Lung (tissue), 12 donors: ENCODE results near the gene HS3ST4. TPM values are rescaled to one million over a fixed set of nuclear protein-coding genes. Genes with fewer than 3 reads are reported as not detected.

Experiments used
- ATAC-seq: fragments of 200-7000 bp; cut with Tn5 transposase; one replicate; pipeline ENCODE4 v1.9.1; 2020; ENCODE audit warnings: moderate number of reproducible peaks; ENCODE audit not compliant: insufficient read depth, low FRiP score
- DNase-seq, 3 donors: peaks; one replicate each; pipeline ENCODE4 v3.0.0-alpha.2; 2013 to 2017
- H3K27ac ChIP-seq, 2 donors: one replicate each; pipeline ENCODE4 v1.5.1; 2013; ENCODE audit warnings: mild to moderate bottlenecking in 2 of 2, moderate library complexity in 2 of 2, control low read depth in 1 of 2, inconsistent platforms in 1 of 2, low read depth in 1 of 2, low read length in 1 of 2
- H3K27me3 ChIP-seq, 3 donors: one replicate each; pipeline ENCODE4 v1.5.1; 2013; ENCODE audit warnings: low read length in 2 of 3; ENCODE audit not compliant: control insufficient read depth in 3 of 3, insufficient read depth in 3 of 3
- H3K36me3 ChIP-seq, 4 donors: one replicate each; pipeline ENCODE4 v1.5.1; 2013; ENCODE audit warnings: low read length in 4 of 4, mild to moderate bottlenecking in 1 of 4, moderate library complexity in 1 of 4; ENCODE audit not compliant: control insufficient read depth in 4 of 4, insufficient read depth in 4 of 4
- H3K4me1 ChIP-seq, 5 donors: one replicate each; pipeline ENCODE4 v1.5.1; 2013; ENCODE audit warnings: low read length in 5 of 5, mild to moderate bottlenecking in 2 of 5, moderate library complexity in 1 of 5; ENCODE audit not compliant: control insufficient read depth in 5 of 5, insufficient read depth in 5 of 5
- H3K4me3 ChIP-seq: one replicate; pipeline ENCODE4 v1.5.1; 2013; ENCODE audit warnings: mild to moderate bottlenecking, control low read depth, moderate library complexity
- H3K9ac ChIP-seq, 2 donors: one replicate each; pipeline ENCODE4 v1.5.1; 2013; ENCODE audit warnings: low read length in 2 of 2, control low read depth in 1 of 2; ENCODE audit not compliant: insufficient read depth in 1 of 2
- H3K9me3 ChIP-seq, 4 donors: one replicate each; pipeline ENCODE4 v1.5.1; 2013; ENCODE audit warnings: low read length in 3 of 4, mild to moderate bottlenecking in 1 of 4, moderate library complexity in 1 of 4; ENCODE audit not compliant: control insufficient read depth in 4 of 4, insufficient read depth in 3 of 4
- WGBS, 2 donors: extraction: QIAGEN DNeasy Blood & Tissue Kit; methylation state at CpG; one replicate each; pipeline ENCODE4 v1.1.7; 2013; 5-methylcytosine and 5-hydroxymethylcytosine counted together
- polyA plus RNA-seq, 2 donors: library from polyadenylated mRNA; stranded (reverse); fragments of 200-250 nt; gene quantifications; one replicate each; pipeline ENCODE4 v1.2.1, GENCODE V29; 2013
- total RNA-seq, 2 donors: library from RNA; depleted of rRNA in 1 of 2; stranded (reverse); fragments of >200 nt in 1 of 2; gene quantifications; one replicate each; pipeline ENCODE4 v1.2.1, GENCODE V29; 2014 to 2021
- TF ChIP-seq, protein P1 (sequence below): IDR thresholded peaks from 2 replicates; pipeline ENCODE4 v1.5.1; 2012; ENCODE audit warnings: mild to moderate bottlenecking; ENCODE audit errors: control extremely low read depth, extremely low read depth
- donor health status: control.
- donor health status: control.
- donor health status: Bipolar disorder and iron deficiency.
- donor health status: healthy.
- donor health status: DM: yes; HTN: yes; CAD: no.

Gene HS3ST4
- total and polyA plus RNA-seq, 4 donors = 0.06 to 0.15 TPM; not detected in 2

DNA sequence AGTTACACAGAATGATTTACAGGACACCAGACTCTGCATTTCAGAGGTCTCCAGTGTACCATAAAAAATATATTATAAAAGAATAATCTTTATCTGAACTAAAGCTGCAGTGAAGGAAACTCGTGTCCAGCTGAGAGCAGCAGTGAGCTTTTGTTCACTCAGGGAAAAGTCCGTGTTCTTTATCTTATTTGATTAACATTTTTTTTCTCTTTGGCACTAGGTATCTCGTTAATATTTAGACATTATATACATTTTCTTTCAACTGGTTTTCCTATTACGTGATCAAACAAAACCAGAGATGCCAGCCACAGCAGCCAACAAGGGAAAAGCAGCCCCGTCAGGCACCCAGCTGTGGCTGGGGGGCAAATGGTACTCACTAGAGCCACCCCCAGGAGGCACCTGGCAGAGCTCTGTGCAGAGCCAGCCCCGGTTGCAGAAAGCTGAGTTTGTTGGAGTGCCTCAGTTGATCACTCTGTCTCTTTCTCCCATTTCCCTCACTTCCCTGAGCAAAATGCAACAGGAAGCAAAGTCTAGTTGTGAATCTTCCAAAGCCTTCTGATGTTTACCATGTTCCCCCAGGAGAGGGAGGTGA is 1.1 kb upstream of the HS3ST4 start:
- H3K4me3 ChIP-seq = no peak overlapping the region
- no peak overlapping the region for H3K27ac ChIP-seq
- WGBS, 2 donors = 20 to 36% methylated on average over 6 of the region's 6 CpGs
- H3K4me1 ChIP-seq = peaks cover 0 to 10% (median 0%) of the 10 kb centered on the region in 5 donors
- TF ChIP-seq, protein P1, sequence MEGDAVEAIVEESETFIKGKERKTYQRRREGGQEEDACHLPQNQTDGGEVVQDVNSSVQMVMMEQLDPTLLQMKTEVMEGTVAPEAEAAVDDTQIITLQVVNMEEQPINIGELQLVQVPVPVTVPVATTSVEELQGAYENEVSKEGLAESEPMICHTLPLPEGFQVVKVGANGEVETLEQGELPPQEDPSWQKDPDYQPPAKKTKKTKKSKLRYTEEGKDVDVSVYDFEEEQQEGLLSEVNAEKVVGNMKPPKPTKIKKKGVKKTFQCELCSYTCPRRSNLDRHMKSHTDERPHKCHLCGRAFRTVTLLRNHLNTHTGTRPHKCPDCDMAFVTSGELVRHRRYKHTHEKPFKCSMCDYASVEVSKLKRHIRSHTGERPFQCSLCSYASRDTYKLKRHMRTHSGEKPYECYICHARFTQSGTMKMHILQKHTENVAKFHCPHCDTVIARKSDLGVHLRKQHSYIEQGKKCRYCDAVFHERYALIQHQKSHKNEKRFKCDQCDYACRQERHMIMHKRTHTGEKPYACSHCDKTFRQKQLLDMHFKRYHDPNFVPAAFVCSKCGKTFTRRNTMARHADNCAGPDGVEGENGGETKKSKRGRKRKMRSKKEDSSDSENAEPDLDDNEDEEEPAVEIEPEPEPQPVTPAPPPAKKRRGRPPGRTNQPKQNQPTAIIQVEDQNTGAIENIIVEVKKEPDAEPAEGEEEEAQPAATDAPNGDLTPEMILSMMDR = no peak
- H3K9me3 ChIP-seq = peaks cover 0 to 3% (median 0%) of the 10 kb centered on the region in 4 donors
- no peak for DNase-seq
- H3K36me3 ChIP-seq = no peaks in the 10 kb centered on the region
- ATAC-seq = no peak
- H3K27me3 ChIP-seq = peaks cover 13 to 64% (median 46%) of the 10 kb centered on the region in 3 donors
- no peak overlapping the region for H3K9ac ChIP-seq

DNA sequence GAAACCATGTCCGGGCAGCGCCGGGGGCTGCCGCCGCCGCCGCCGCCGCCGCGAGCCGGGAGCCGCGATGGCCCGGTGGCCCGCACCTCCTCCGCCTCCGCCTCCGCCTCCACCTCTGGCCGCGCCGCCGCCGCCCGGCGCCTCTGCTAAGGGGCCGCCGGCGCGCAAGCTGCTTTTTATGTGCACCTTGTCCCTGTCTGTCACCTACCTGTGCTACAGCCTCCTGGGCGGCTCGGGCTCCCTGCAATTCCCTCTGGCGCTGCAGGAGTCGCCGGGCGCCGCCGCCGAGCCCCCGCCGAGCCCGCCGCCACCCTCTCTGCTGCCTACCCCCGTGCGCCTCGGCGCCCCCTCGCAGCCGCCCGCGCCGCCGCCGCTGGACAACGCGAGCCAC is 587 bp downstream of the HS3ST4 start:
- Histone ChIP-seq H3K4me3 (no peak overlapping the region), H3K9ac (no peak overlapping the region), H3K4me1 (peaks cover 0 to 10% (median 0%) of the 10 kb centered on the region in 5 donors), H3K9me3 (peaks cover 0 to 3% (median 0%) of the 10 kb centered on the region in 4 donors), H3K36me3 (no peaks in the 10 kb centered on the region), H3K27ac (no peak overlapping the region), H3K27me3 (peaks cover 13 to 81% (median 55%) of the 10 kb centered on the region in 3 donors)
- DNase-seq (no peak), ATAC-seq (no peak)
- 0 to 2% methylated on average over 26 to 56 of the region's 56 CpGs for WGBS, 2 donors
- TF ChIP-seq, protein P1 = no peak

GRCh38 chr16:25692742-25693508 is 1.2 kb downstream of the HS3ST4 start:
- WGBS, 2 donors = 2% methylated on average over 51 to 70 of the region's 70 CpGs
- H3K9me3 ChIP-seq = peaks cover 0 to 3% (median 0%) of the 10 kb centered on the region in 4 donors
- TF ChIP-seq, protein P1 = no peak
- no peak for DNase-seq
- H3K36me3 ChIP-seq = no peaks in the 10 kb centered on the region
- H3K9ac ChIP-seq = no peak overlapping the region
- no peak overlapping the region for H3K4me3 ChIP-seq
- no peak for ATAC-seq
- no peak overlapping the region for H3K27ac ChIP-seq
- H3K4me1 ChIP-seq = peaks cover 0 to 10% (median 0%) of the 10 kb centered on the region in 5 donors
- H3K27me3 ChIP-seq = peaks cover 13 to 80% (median 55%) of the 10 kb centered on the region in 3 donors
